Panc1 (cell line): Measurements from ENCODE around the gene SLC38A10. TPM values are rescaled to one million over a fixed set of nuclear protein-coding genes. Genes with fewer than 3 reads are reported as not detected.

ENCODE experiments used
- ATAC-seq: fragments of 200-7000 bp; cut with Tn5 transposase; 2 replicates; pipeline ENCODE4 v1.9.1; 2020; ENCODE audit warnings: mild to moderate bottlenecking, moderate library complexity
- BruUV-seq: library from RNA; stranded (reverse); fragments of 400-500 nt; replicated peaks from 2 replicates; lab custom pipeline; 2021; lab: Mats Ljungman, UMichigan
- CTCF ChIA-PET: fragments of 300-600 bp; sonication (Branson Sonifier 250); formaldehyde crosslinking; loops from one replicate; lab custom pipeline; 2022; ENCODE audit warnings: antibody characterized with exemption; lab: Charles Lee
- POLR2A ChIA-PET: fragments of 300-600 bp; sonication (Branson Sonifier 250); formaldehyde crosslinking; loops from one replicate; lab custom pipeline; 2022; ENCODE audit warnings: antibody characterized with exemption; lab: Charles Lee
- DNase-seq: peaks from one replicate; pipeline ENCODE4 v3.0.0-alpha.2; 2010; ENCODE audit warnings: low read depth, low spot score
- H3K27ac ChIP-seq: 2 replicates; pipeline ENCODE4 v1.5.1; 2011; ENCODE audit warnings: mild to moderate bottlenecking, low read length, inconsistent platforms
- H3K27me3 ChIP-seq: fragments of 200-500 bp; sonication (Bioruptor generic); 2 replicates; pipeline ENCODE4 v1.6.0; 2014; ENCODE audit warnings: low read length, inconsistent platforms; ENCODE audit not compliant: control insufficient read depth, insufficient read depth
- H3K36me3 ChIP-seq: fragments of 200-500 bp; sonication (Bioruptor generic); 2 replicates; pipeline ENCODE4 v1.5.1; 2014; ENCODE audit warnings: inconsistent platforms, mild to moderate bottlenecking, low read length, moderate library complexity; ENCODE audit not compliant: control insufficient read depth, insufficient read depth
- H3K4me1 ChIP-seq: 2 replicates; pipeline ENCODE4 v1.5.1; 2011; ENCODE audit warnings: inconsistent platforms, mild to moderate bottlenecking, low read length, moderate library complexity; ENCODE audit not compliant: control insufficient read depth, insufficient read depth
- H3K4me3 ChIP-seq, 2 experiments: 2 replicates each; pipeline ENCODE4 v1.5.1; 2011 to 2012; ENCODE audit warnings: low read depth in 2 of 2, low read length in 2 of 2, mild to moderate bottlenecking in 2 of 2, inconsistent platforms in 1 of 2, moderate library complexity in 1 of 2
- H3K9me3 ChIP-seq: fragments of 200-500 bp; sonication (Bioruptor generic); 2 replicates; pipeline ENCODE4 v1.5.1; 2014; ENCODE audit warnings: low read depth, mild to moderate bottlenecking, inconsistent platforms, low read length, moderate library complexity; ENCODE audit not compliant: control insufficient read depth, insufficient read depth
- CTCF ChIP-seq: fragments of 450-650 bp; IDR thresholded peaks from 2 replicates; pipeline ENCODE4 v1.5.1; 2017; ENCODE audit warnings: mild to moderate bottlenecking
- POLR2AphosphoS5 ChIP-seq: IDR thresholded peaks from 2 replicates; pipeline ENCODE4 v1.6.1; 2012; ENCODE audit warnings: mild to moderate bottlenecking, low read depth, low read length, moderate library complexity
- REST ChIP-seq, 2 experiments: IDR thresholded peaks; 2 replicates each; pipeline ENCODE4 v1.6.1; 2011 to 2012; ENCODE audit warnings: low read depth in 2 of 2, control low read depth in 1 of 2, low read length in 1 of 2, mild to moderate bottlenecking in 1 of 2, moderate library complexity in 1 of 2; ENCODE audit not compliant: insufficient read depth in 1 of 2
- SIN3A ChIP-seq: IDR thresholded peaks from 2 replicates; pipeline ENCODE4 v1.6.1; 2012; ENCODE audit warnings: low read depth, mild to moderate bottlenecking, low read length, moderate library complexity, borderline replicate concordance; ENCODE audit not compliant: insufficient read depth
- TCF7L2 ChIP-seq: IDR thresholded peaks from 2 replicates; pipeline ENCODE4 v1.6.1; 2011; ENCODE audit warnings: mild to moderate bottlenecking, low read depth, low read length, inconsistent platforms
- in situ Hi-C: cut with HindIII; loops from 2 replicates; pipeline ENCODE4 v1.10.0; 2016; ENCODE audit warnings: low sequenced_read_pairs, low pct_unique_long_range_greater_than_20kb
- intact Hi-C: fragments of 100-400 bp; cut with micrococcal nuclease; formaldehyde crosslinking; loops from one replicate; pipeline ENCODE4 v1.10.0; 2022; ENCODE audit not compliant: unreplicated experiment
- total RNA-seq: library from RNA; stranded (reverse); gene quantifications from one replicate; pipeline ENCODE4 v1.2.1, GENCODE V29; 2021; ENCODE audit not compliant: unreplicated experiment

SLC38A10 gene
- total RNA-seq, 1 experiment from 2014 or later, result 188 TPM

GRCh38 chr17:81307636-81308560 lies 12.8 kb upstream of the SLC38A10 start:
- Histone ChIP-seq H3K4me1 (peaks cover 12% of the 10 kb centered on the region), H3K27me3 (no peaks in the 10 kb centered on the region), H3K9me3 (no peaks in the 10 kb centered on the region), H3K36me3 (no peaks in the 10 kb centered on the region), H3K27ac (peak overlapping the region; percentile 87), H3K4me3 (no peak overlapping the region)
- intact Hi-C loops, result no loop called here
- no peak for TF ChIP-seq CTCF
- TF ChIP-seq SIN3A, result no peak
- no peak for TF ChIP-seq POLR2AphosphoS5
- TF ChIP-seq TCF7L2, result no peak
- TF ChIP-seq REST (IDR thresholded peaks at IDR 0.05; ENCODE audit: insufficient read depth in 1 of 2, low read depth in 2 of 2, low read length in 1 of 2), result no peak
- ATAC-seq (no peak), DNase-seq (no peak)
- POLR2A ChIA-PET, result interaction anchor here (0.6 kb wide), 1 partner anchor 16 kb away, joined by 6 read pairs; no protein-coding TSS in a partner anchor
- TSS peak; percentile 59 for BruUV-seq
- CTCF ChIA-PET, result interaction anchor here (0.6 kb wide), 1 partner anchor 96 kb away, joined by 4 read pairs; no protein-coding TSS in a partner anchor
- in situ Hi-C loops, result no loop called here

GRCh38 chr17:81306898-81307510 lies 11.9 kb upstream of the SLC38A10 start:
- ATAC-seq (peak; percentile 37), DNase-seq (no peak)
- in situ Hi-C loops, result no loop called here
- POLR2A ChIA-PET, result interaction anchor here (0.6 kb wide), 2 partner anchors 15 to 21 kb away, joined by 4 to 6 read pairs; no protein-coding TSS in a partner anchor
- H3K36me3 ChIP-seq, result no peaks in the 10 kb centered on the region
- no TSS peak for BruUV-seq
- peaks cover 19% of the 10 kb centered on the region for H3K4me1 ChIP-seq
- intact Hi-C loops, result no loop called here
- CTCF ChIA-PET, result no interaction called here
- H3K4me3 ChIP-seq, result no peak overlapping the region
- no peak for TF ChIP-seq REST (IDR thresholded peaks at IDR 0.05; ENCODE audit: insufficient read depth in 1 of 2, low read depth in 2 of 2, low read length in 1 of 2)
- no peak for TF ChIP-seq TCF7L2
- TF ChIP-seq CTCF, result no peak
- no peak for TF ChIP-seq POLR2AphosphoS5
- TF ChIP-seq SIN3A, result no peak
- H3K27ac ChIP-seq, result peak overlapping the region; percentile 46; the same call in 1 of the 2 replicates
- no peaks in the 10 kb centered on the region for H3K9me3 ChIP-seq
- H3K27me3 ChIP-seq, result no peaks in the 10 kb centered on the region
